ENCODE data around the gene TFDP2. TPM values are rescaled to one million over a fixed set of nuclear protein-coding genes. Genes with fewer than 3 reads are reported as not detected.

TFDP2 gene
- total RNA-seq, 2 experiments from 2014 or later: 99.9 to 169 TPM

GRCh38 chr3:142087676-142088075 lies 61.7 kb downstream of the TFDP2 start:
- no peak overlapping the region for H3K4me2 ChIP-seq (ENCODE audit: low read length)
- POLR2A ChIA-PET: interaction anchor here (1.2 to 1.8 kb wide), 3 partner anchors 15 to 60 kb away, joined by 3 to 7 read pairs (median 3); no protein-coding TSS in a partner anchor
- intact Hi-C loops (cut with micrococcal nuclease; ENCODE audit: unreplicated experiment): no loop called here

DNA sequence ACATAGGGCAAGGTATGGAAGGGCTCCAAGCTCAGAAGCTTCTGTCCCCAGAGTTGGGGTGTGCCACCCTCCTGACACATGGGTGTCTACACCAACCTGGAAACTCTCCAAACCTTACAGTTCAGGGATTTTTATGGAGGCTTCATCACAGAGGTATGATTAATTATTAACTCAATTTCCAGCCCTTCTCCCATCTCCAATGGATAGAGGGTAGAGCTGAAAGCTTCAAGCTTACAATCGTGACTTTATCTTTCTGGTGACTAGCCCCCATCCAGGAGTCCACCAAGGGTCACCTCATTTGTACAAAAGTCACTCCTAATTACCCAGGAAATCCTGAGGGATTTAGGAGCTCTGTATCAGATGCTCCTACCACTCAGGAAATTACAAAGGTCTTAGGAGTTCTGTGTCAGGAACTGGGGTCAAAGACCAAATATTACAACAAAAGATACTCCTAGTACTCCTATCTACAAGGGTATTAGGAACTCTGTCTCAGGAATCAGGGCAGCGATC lies 62.7 kb downstream of the TFDP2 start:
- Histone ChIP-seq H3K4me3 (ENCODE audit: low read depth, low read length, poor library complexity, severe bottlenecking) (no peak overlapping the region), H3K27ac (ENCODE audit: low read depth, low read length, poor library complexity, severe bottlenecking) (no peak overlapping the region), H4K20me1 (ENCODE audit: insufficient read depth, low read length) (no peaks in the 10 kb centered on the region), H3K9me2 (ENCODE audit: insufficient read depth, low read length) (no peaks in the 10 kb centered on the region), H2AFZ (ENCODE audit: low read length) (no peak overlapping the region), H3K4me2 (ENCODE audit: low read length) (no peak overlapping the region), H3K9me3 (ENCODE audit: low read length) (no peaks in the 10 kb centered on the region), H3K4me1 (ENCODE audit: insufficient read depth, low read length, poor library complexity, severe bottlenecking) (peaks cover 21% of the 10 kb centered on the region), H3K79me2 (ENCODE audit: insufficient read depth, low read depth, low read length) (no peaks in the 10 kb centered on the region), H3K36me3 (ENCODE audit: insufficient read depth, low read length) (peaks cover 24% of the 10 kb centered on the region)
- ChIA-PET CTCF (ENCODE audit: unreplicated experiment) (no interaction called here), POLR2A (interaction anchor here (1.5 kb wide), 2 partner anchors 9 kb away, joined by 6 to 9 read pairs; no protein-coding TSS in a partner anchor)
- DNase-seq (ENCODE audit: low spot score): no peak
- no TSS peak for BruUV-seq (replicated peaks)
- TF ChIP-seq EZH2phosphoT487 (IDR thresholded peaks at IDR 0.05; ENCODE audit: borderline replicate concordance, low read depth, low read length): no peak
- TF ChIP-seq, protein P1, sequence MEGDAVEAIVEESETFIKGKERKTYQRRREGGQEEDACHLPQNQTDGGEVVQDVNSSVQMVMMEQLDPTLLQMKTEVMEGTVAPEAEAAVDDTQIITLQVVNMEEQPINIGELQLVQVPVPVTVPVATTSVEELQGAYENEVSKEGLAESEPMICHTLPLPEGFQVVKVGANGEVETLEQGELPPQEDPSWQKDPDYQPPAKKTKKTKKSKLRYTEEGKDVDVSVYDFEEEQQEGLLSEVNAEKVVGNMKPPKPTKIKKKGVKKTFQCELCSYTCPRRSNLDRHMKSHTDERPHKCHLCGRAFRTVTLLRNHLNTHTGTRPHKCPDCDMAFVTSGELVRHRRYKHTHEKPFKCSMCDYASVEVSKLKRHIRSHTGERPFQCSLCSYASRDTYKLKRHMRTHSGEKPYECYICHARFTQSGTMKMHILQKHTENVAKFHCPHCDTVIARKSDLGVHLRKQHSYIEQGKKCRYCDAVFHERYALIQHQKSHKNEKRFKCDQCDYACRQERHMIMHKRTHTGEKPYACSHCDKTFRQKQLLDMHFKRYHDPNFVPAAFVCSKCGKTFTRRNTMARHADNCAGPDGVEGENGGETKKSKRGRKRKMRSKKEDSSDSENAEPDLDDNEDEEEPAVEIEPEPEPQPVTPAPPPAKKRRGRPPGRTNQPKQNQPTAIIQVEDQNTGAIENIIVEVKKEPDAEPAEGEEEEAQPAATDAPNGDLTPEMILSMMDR (conservative IDR thresholded peaks at IDR 0.05; ENCODE audit: low read length): no peak
- intact Hi-C loops (cut with micrococcal nuclease; ENCODE audit: unreplicated experiment): no loop called here

More at GRCh38 chr3:142087676-142088075, 61.7 kb downstream of the TFDP2 start:
- peaks cover 28% of the 10 kb centered on the region for H3K36me3 ChIP-seq (ENCODE audit: insufficient read depth, low read length)
- TF ChIP-seq, protein P1 (conservative IDR thresholded peaks at IDR 0.05; ENCODE audit: low read length): no peak
- TF ChIP-seq EZH2phosphoT487 (IDR thresholded peaks at IDR 0.05; ENCODE audit: borderline replicate concordance, low read depth, low read length): no peak
- DNase-seq (ENCODE audit: low spot score): no peak
- no peaks in the 10 kb centered on the region for H3K9me3 ChIP-seq (ENCODE audit: low read length)
- no peak overlapping the region for H2AFZ ChIP-seq (ENCODE audit: low read length)
- peaks cover 3% of the 10 kb centered on the region; the same call in 1 of the 2 replicates for H3K79me2 ChIP-seq (ENCODE audit: insufficient read depth, low read depth, low read length)
- H4K20me1 ChIP-seq (ENCODE audit: insufficient read depth, low read length): no peaks in the 10 kb centered on the region
- H3K27ac ChIP-seq (ENCODE audit: low read depth, low read length, poor library complexity, severe bottlenecking): no peak overlapping the region
- H3K9me2 ChIP-seq (ENCODE audit: insufficient read depth, low read length): no peaks in the 10 kb centered on the region
- H3K4me1 ChIP-seq (ENCODE audit: insufficient read depth, low read length, poor library complexity, severe bottlenecking): peaks cover 31% of the 10 kb centered on the region
- CTCF ChIA-PET (ENCODE audit: unreplicated experiment): no interaction called here
- H3K4me3 ChIP-seq (ENCODE audit: low read depth, low read length, poor library complexity, severe bottlenecking): no peak overlapping the region
- no TSS peak for BruUV-seq (replicated peaks)

DNA sequence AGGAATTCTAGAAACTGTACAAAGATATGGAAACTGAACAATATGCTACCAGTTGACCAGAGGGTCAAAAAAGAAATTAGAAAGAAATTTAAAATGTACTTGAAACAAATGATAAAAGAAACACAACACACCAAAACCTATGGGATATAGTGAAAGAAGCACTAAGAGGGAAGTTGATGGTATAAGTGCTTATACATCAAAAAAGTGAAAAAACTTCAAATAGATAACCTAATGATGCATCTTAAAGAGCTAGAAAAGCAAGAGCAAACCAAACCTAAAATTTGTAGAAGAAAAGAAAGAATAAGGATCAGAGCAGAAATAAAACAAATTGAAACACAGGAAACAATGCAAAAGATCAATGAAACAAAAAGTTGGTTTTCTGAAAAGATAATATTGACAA lies 68.2 kb downstream of the TFDP2 start:
- Histone ChIP-seq H3K36me3 (ENCODE audit: insufficient read depth, low read length) (peaks cover 20% of the 10 kb centered on the region), H2AFZ (ENCODE audit: low read length) (no peak overlapping the region), H3K4me2 (ENCODE audit: low read length) (no peak overlapping the region), H3K4me1 (ENCODE audit: insufficient read depth, low read length, poor library complexity, severe bottlenecking) (no peaks in the 10 kb centered on the region), H3K79me2 (ENCODE audit: insufficient read depth, low read depth, low read length) (no peaks in the 10 kb centered on the region), H3K9me2 (ENCODE audit: insufficient read depth, low read length) (no peaks in the 10 kb centered on the region), H3K27ac (ENCODE audit: low read depth, low read length, poor library complexity, severe bottlenecking) (no peak overlapping the region), H4K20me1 (ENCODE audit: insufficient read depth, low read length) (no peaks in the 10 kb centered on the region), H3K9me3 (ENCODE audit: low read length) (no peaks in the 10 kb centered on the region), H3K4me3 (ENCODE audit: low read depth, low read length, poor library complexity, severe bottlenecking) (no peak overlapping the region)
- TF ChIP-seq, protein P1 (conservative IDR thresholded peaks at IDR 0.05; ENCODE audit: low read length): no peak
- no peak for TF ChIP-seq EZH2phosphoT487 (IDR thresholded peaks at IDR 0.05; ENCODE audit: borderline replicate concordance, low read depth, low read length)
- intact Hi-C loops (cut with micrococcal nuclease; ENCODE audit: unreplicated experiment): no loop called here
- ChIA-PET POLR2A (interaction anchor here (0.6 to 1.2 kb wide), 2 partner anchors 14 to 191 kb away, joined by 3 to 4 read pairs; no protein-coding TSS in a partner anchor), CTCF (ENCODE audit: unreplicated experiment) (no interaction called here)
- DNase-seq (ENCODE audit: low spot score): no peak
- BruUV-seq (replicated peaks): no TSS peak
